Body of pancreas (tissue), 4 donors: ENCODE results near the gene PI16. TPM values are rescaled to one million over a fixed set of nuclear protein-coding genes. Genes with fewer than 3 reads are reported as not detected.

Experiments
- ATAC-seq: fragments of 150-250 bp; one replicate; pipeline ENCODE4 v1.9.1; 2016
- DNase-seq, 4 donors: peaks; one replicate each; pipeline ENCODE4 v3.0.0-alpha.2; 2019
- H3K27ac ChIP-seq, 4 donors: fragments of 200-600 bp; sonication (generic); 1 replicate in 3 of 4; 2 replicates in 1 of 4; pipeline versions ENCODE4 v1.5.1 to v1.6.1; 2016 to 2019; ENCODE audit warnings: mild to moderate bottlenecking in 1 of 4, mixed read lengths in 1 of 4, moderate library complexity in 1 of 4
- H3K27me3 ChIP-seq, 2 donors: fragments of 200-600 bp; sonication (generic); one replicate each; pipeline ENCODE4 v1.6.0; 2016; ENCODE audit warnings: mild to moderate bottlenecking in 1 of 2
- H3K36me3 ChIP-seq, 2 donors: fragments of 200-600 bp; sonication (generic); replicated peaks in 1 of 2; 2 replicates each; pipeline ENCODE4 v1.5.1; 2016; ENCODE audit warnings: low read depth in 2 of 2; ENCODE audit not compliant: insufficient read depth in 1 of 2
- H3K4me1 ChIP-seq: fragments of 200-600 bp; sonication (generic); one replicate; pipeline ENCODE4 v1.6.0; 2016
- H3K4me3 ChIP-seq, 2 donors: fragments of 200-600 bp; sonication (generic); 1 replicate in 1 of 2; 2 replicates in 1 of 2; pipeline ENCODE4 v1.5.1; 2016 to 2019
- H3K9me3 ChIP-seq, 3 donors: fragments of 200-600 bp; sonication (generic); 1 replicate in 2 of 3; 2 replicates in 1 of 3; pipeline ENCODE4 v1.5.1; 2016
- POLR2A ChIP-seq, 3 donors: fragments of 450-650 bp; IDR thresholded peaks; one replicate each; pipeline ENCODE4 v1.6.1; 2016; ENCODE audit warnings: antibody characterized with exemption in 3 of 3, mild to moderate bottlenecking in 2 of 3
- WGBS, 2 donors: methylation state at CpG; one replicate each; pipeline ENCODE4 v1.1.5; 2017; 5-methylcytosine and 5-hydroxymethylcytosine counted together
- intact Hi-C: fragments of 100-400 bp; cut with DNase I; formaldehyde crosslinking; loops from one replicate; pipeline ENCODE4 v1.15.1; 2023
- total RNA-seq, 2 donors: library from RNA; depleted of rRNA; stranded (reverse); fragments of >200 nt; gene quantifications; one replicate each; pipeline ENCODE4 v1.1.0, GENCODE V29; 2016
- TF ChIP-seq, protein P1 (sequence below), 7 experiments: fragments of 450-650 bp in 4 of 7; fragments of 200-600 bp in 3 of 7; sonication (generic) in 3 of 7; IDR thresholded peaks; one replicate each; pipeline ENCODE4 v1.5.1; 2016 to 2019; ENCODE audit warnings: antibody characterized with exemption in 7 of 7

PI16 gene
- total RNA-seq, 2 donors from 2014 or later = 0.33 to 3.1 TPM

DNA sequence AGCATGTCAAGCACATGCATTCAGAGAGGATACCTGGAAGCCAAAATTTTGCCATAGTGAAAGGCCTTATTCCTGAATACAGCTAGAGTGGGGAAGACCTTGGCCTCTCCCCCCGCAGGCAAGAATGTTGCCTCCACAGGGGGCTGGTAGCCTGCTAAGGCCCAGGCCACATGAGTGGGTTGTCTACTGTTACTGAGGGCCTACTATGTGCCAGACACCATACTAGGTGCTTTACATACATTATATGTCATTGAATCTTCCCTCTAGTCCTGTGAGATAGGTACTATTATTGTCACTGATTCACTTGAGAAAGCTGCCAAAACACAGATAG lies 642 bp upstream of the PI16 start:
- intact Hi-C loops = no loop called here
- 73 to 100% methylated on average over 1 of the region's 1 CpG for WGBS, 2 donors
- H3K27me3 ChIP-seq = no peaks in the 10 kb centered on the region
- H3K36me3 ChIP-seq = no peaks in the 10 kb centered on the region
- TF ChIP-seq POLR2A (IDR thresholded peaks at IDR 0.05) = no peak
- no peaks in the 10 kb centered on the region for H3K9me3 ChIP-seq
- H3K4me1 ChIP-seq = peaks cover 8% of the 10 kb centered on the region
- H3K27ac ChIP-seq = no peak overlapping the region
- ATAC-seq (no peak), DNase-seq (no peak)
- H3K4me3 ChIP-seq = no peak overlapping the region

DNA sequence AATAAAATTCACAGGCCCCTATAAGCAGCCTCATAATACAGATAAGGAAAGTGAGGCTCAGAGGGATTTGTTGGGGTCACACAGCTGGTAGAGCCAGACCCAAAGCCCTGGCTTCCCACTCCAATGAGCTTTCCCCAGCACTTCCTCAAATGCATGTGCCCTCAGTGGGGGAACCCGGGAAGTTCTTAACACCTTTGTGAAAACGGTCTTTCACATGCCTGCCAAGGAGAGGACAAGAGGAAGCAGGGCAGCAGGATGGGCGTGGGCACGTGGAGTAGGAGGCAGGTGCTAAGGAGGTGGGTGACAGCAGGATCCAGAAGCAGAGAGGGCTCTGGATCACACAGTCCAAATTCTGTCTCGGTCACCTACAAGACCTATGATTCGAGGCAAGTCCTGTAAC lies 598 bp downstream of the PI16 start:
- no peaks in the 10 kb centered on the region for H3K36me3 ChIP-seq
- TF ChIP-seq, protein P1, sequence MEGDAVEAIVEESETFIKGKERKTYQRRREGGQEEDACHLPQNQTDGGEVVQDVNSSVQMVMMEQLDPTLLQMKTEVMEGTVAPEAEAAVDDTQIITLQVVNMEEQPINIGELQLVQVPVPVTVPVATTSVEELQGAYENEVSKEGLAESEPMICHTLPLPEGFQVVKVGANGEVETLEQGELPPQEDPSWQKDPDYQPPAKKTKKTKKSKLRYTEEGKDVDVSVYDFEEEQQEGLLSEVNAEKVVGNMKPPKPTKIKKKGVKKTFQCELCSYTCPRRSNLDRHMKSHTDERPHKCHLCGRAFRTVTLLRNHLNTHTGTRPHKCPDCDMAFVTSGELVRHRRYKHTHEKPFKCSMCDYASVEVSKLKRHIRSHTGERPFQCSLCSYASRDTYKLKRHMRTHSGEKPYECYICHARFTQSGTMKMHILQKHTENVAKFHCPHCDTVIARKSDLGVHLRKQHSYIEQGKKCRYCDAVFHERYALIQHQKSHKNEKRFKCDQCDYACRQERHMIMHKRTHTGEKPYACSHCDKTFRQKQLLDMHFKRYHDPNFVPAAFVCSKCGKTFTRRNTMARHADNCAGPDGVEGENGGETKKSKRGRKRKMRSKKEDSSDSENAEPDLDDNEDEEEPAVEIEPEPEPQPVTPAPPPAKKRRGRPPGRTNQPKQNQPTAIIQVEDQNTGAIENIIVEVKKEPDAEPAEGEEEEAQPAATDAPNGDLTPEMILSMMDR (IDR thresholded peaks at IDR 0.05) = no peak
- no peak for TF ChIP-seq POLR2A (IDR thresholded peaks at IDR 0.05)
- no peak for ATAC-seq
- no peak for DNase-seq
- no peaks in the 10 kb centered on the region for H3K27me3 ChIP-seq
- H3K4me1 ChIP-seq = peaks cover 8% of the 10 kb centered on the region
- no peaks in the 10 kb centered on the region for H3K9me3 ChIP-seq
- WGBS, 2 donors = 66 to 74% methylated on average over 6 of the region's 6 CpGs
- H3K27ac ChIP-seq = no peak overlapping the region
- H3K4me3 ChIP-seq = no peak overlapping the region
- intact Hi-C loops = no loop called here

DNA sequence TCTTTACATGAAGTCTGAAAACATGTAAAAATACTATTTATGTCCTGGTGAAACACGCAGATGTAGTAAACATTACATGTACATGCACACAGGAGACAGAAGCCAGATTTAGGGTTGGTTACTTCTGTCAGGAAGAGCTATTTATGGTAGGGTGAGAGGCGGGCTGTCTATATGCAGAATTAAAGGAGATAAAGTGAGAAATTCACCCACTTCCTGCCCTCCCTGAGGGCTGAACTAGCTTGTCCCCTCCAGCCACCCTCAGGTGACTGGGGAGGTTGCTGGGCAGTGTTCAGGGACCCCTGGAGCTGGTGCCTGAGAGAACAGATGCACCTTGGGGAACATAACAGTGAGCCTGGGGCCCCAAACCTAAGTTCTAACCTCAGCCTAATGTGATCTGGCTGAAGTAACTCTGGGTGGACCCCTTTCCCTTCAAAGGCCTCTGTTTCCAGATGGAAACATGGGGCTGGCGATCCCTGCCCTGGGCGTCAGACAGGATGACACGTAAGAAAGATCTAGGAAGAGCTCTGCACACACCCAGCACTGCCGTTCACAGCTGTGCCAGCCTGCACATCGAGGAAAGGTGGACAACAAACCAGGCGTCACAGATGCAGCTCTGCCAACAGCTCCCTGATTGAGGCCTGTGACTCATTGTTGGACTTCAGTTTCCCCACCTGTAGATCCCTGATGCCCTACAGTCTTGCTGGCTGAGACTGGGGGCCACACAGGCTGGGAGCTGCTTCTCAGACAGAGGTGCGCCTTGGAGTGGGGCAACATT lies 1.3 kb downstream of the PI16 start:
- H3K27ac ChIP-seq = no peak overlapping the region
- no peak overlapping the region for H3K4me3 ChIP-seq
- ATAC-seq = no peak
- H3K9me3 ChIP-seq = no peaks in the 10 kb centered on the region
- no peaks in the 10 kb centered on the region for H3K36me3 ChIP-seq
- H3K4me1 ChIP-seq = peaks cover 8% of the 10 kb centered on the region
- DNase-seq = peak in 1 of 4 donors; percentile 81
- TF ChIP-seq, protein P1 (IDR thresholded peaks at IDR 0.05) = no peak
- no peak for TF ChIP-seq POLR2A (IDR thresholded peaks at IDR 0.05)
- 76 to 84% methylated on average over 9 of the region's 9 CpGs for WGBS, 2 donors
- no peaks in the 10 kb centered on the region for H3K27me3 ChIP-seq
- intact Hi-C loops = no loop called here

DNA sequence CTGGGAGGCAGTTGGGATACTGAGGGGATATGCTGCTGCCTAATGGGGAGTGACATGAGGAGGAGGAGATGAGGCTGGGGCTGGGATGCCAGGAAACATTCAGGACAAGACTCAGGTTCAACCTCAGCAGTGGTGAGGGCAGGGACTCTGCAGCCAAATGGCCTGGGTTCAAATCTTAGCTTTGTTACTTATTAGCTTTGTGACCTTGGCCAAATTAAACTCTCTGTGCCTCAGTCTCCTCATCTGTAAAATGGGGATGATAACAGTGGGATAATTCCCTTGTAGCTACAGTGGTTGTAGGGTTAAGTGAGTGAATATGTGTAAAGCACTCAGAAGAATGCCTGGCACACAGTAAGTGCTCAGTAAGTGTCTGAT lies 1.9 kb downstream of the PI16 start:
- no peaks in the 10 kb centered on the region for H3K36me3 ChIP-seq
- no peak overlapping the region for H3K27ac ChIP-seq
- no peaks in the 10 kb centered on the region for H3K9me3 ChIP-seq
- no peak overlapping the region for H3K4me3 ChIP-seq
- H3K4me1 ChIP-seq = peaks cover 8% of the 10 kb centered on the region
- intact Hi-C loops = no loop called here
- no peak for DNase-seq
- ATAC-seq = no peak
- H3K27me3 ChIP-seq = no peaks in the 10 kb centered on the region
- TF ChIP-seq POLR2A (IDR thresholded peaks at IDR 0.05) = no peak
- TF ChIP-seq, protein P1 (IDR thresholded peaks at IDR 0.05) = no peak

DNA sequence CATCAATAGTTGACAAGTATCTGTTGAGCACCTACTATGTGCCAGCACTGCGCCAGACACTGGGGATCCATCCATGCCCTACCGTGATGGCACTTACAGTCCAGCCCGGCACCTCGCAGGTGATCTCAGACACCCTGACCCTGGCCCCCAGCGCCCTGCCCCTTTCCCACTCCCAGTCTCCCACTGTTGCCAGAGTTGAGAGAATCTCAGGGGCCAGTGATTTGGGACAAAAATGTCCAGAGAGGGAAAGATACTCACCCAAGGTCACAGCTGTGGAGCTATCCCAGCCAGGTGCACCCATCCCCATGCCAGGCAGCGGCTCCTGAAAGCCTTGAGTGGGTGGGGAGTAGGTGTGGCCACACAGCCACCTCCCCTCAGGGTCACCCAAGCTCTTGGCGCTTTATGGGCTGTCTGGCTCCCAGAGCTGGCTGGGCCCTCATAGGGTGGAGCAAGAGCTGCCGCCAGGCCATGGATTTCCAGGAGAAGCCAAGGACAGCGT lies 3.3 kb downstream of the PI16 start:
- Histone ChIP-seq H3K9me3 (no peaks in the 10 kb centered on the region), H3K4me1 (peaks cover 8% of the 10 kb centered on the region), H3K4me3 (no peak overlapping the region), H3K27me3 (no peaks in the 10 kb centered on the region), H3K36me3 (no peaks in the 10 kb centered on the region), H3K27ac (peak overlapping the region in 1 of 4 donors; percentile 29)
- TF ChIP-seq, protein P1 (IDR thresholded peaks at IDR 0.05) = no peak
- TF ChIP-seq POLR2A (IDR thresholded peaks at IDR 0.05) = no peak
- peak in 3 of 4 donors; percentile 45 to 88 (median 54) for DNase-seq
- intact Hi-C loops = no loop called here
- peak; percentile 47 for ATAC-seq
- 32 to 74% methylated on average over 3 to 9 of the region's 9 CpGs for WGBS, 2 donors
